AG08396 (cell line): ENCODE measurements around the gene TMEM52.
A peak's percentile ranks its signal among the peaks of the same experiment; 100 is the strongest.
"Not testable (repeated sequence)": the region's sequence is repeated elsewhere in the genome, so short reads cannot be mapped to it uniquely, and the experiment has no call there.

Experiments
- DNase-seq: peaks from one replicate; pipeline ENCODE4 v3.0.0; 2012; ENCODE audit warnings: low spot score, mixed read lengths

TMEM52 gene

GRCh38 chr1:1893997-1894353 is 25.1 kb downstream of the TMEM52 start:
- no peak for DNase-seq

GRCh38 chr1:1893291-1893985 is 25.6 kb downstream of the TMEM52 start:
- DNase-seq: no peak

- DNase-seq: no peak
These were observed 26.3 kb downstream of the TMEM52 start for GRCh38 chr1:1892763-1893120.

GRCh38 chr1:1892079-1892762 is 26.9 kb downstream of the TMEM52 start:
- no peak for DNase-seq

- peak; percentile 87 for DNase-seq
These were observed 27.6 kb downstream of the TMEM52 start for GRCh38 chr1:1891349-1892078.

- DNase-seq: peak; percentile 98
These were observed 28.4 kb downstream of the TMEM52 start, which contains the start of gene GNB1 for GRCh38 chr1:1890506-1891348. GNB1 (minus strand) TSS chr1:1891087; CDS start chr1:1825453, 65,634 bp downstream.

GRCh38 chr1:1889847-1890505 is 29.1 kb downstream of the TMEM52 start:
- DNase-seq: peak; percentile 73

- no peak for DNase-seq
These were observed 29.9 kb downstream of the TMEM52 start for GRCh38 chr1:1889090-1889750.

GRCh38 chr1:1883890-1884289 is 35.2 kb downstream of the TMEM52 start:
- DNase-seq: not testable (repeated sequence)

GRCh38 chr1:1883092-1883873 is 35.8 kb downstream of the TMEM52 start:
- DNase-seq: no peak

- no peak for DNase-seq
These were observed 37.4 kb downstream of the TMEM52 start for GRCh38 chr1:1881727-1882126.

- DNase-seq: no peak
These were observed 38.3 kb downstream of the TMEM52 start for GRCh38 chr1:1880617-1881312.

- no peak for DNase-seq
These were observed 39.1 kb downstream of the TMEM52 start for GRCh38 chr1:1879942-1880341.

GRCh38 chr1:1877865-1878436 is 41.1 kb downstream of the TMEM52 start:
- DNase-seq: no peak

- no peak for DNase-seq
These were observed 42.6 kb downstream of the TMEM52 start for GRCh38 chr1:1876335-1876930.

- no peak for DNase-seq
These were observed 43.1 kb downstream of the TMEM52 start for GRCh38 chr1:1875932-1876331.

- DNase-seq: no peak
These were observed 44.2 kb downstream of the TMEM52 start for GRCh38 chr1:1874901-1875300.

GRCh38 chr1:1873186-1873585 is 45.9 kb downstream of the TMEM52 start:
- DNase-seq: no peak
